Stimulated activated CD4-positive, alpha-beta T cell treated with anti-CD3 and anti-CD28 coated beads, Interleukin-15, amount 100 ng/mL, for 48 hours (primary cell): ENCODE results near the gene LUC7L2.
"Not testable (repeated sequence)": the region's sequence is repeated elsewhere in the genome, so short reads cannot be mapped to it uniquely, and the experiment has no call there.

Experiments
- DNase-seq, 2 donors: peaks; one replicate each; pipeline ENCODE4 v3.0.0-alpha.2; 2020; ENCODE audit warnings: low read depth in 2 of 2

LUC7L2 gene

GRCh38 chr7:139397192-139397591 is 37.5 kb downstream of the LUC7L2 start:
- no peak for DNase-seq

- DNase-seq: no peak
Measured at GRCh38 chr7:139403601-139404000, 43.9 kb downstream of the LUC7L2 start.

- no peak for DNase-seq
Measured at GRCh38 chr7:139407555-139407954, 47.9 kb downstream of the LUC7L2 start.

DNA sequence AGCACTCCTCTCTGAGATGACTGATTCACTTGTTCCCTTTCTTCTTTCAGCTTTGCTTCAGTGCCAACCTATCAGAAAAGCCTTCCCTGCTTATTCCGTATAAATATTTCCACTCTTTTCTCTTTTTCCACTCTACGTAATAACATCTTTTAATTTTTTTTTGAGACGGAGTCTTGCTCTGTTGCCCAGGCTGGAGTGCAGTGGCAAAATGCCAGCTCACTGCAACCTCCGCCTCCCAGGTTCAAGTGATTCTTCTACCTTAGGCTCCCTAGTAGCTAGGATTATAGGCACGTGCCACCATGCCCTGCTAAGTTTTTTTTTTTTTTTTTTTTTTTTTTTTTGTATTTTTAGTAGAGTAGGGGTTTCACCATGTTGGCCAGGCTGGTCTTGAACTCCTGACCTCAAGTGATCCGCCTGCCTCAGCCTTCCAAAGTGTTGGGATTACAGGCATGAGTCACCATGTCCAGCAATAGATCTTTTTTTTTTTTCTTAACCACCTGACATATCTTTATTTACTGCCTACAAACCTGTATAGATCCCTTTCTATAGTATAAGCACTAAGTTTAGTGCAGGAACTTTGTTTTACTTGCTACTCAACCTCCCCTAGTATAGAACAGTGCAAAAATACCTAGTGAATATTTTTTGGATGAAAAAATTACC is 55.2 kb downstream of the LUC7L2 start:
- not testable (repeated sequence) for DNase-seq

DNA sequence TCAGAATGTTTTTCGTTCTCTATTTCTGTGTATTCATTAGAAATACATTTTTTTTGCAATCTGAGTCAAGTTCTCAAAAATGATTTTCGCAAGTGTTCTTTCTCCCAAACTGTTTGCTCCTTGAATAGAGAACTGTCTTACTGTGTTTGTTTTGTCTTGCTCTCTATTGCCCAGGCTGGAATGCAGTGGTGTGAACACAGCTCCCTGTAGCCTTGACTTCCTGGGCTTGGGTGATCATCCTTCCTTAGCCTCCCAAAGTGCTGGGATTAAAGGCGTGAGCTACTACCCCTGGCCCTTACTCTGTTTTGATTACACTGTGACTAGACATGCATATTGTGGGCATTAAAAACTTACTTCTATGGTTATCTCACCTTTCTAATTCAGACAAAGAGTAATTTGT is 56.7 kb downstream of the LUC7L2 start:
- DNase-seq: no peak

GRCh38 chr7:139417478-139417877 is 57.8 kb downstream of the LUC7L2 start:
- no peak for DNase-seq

DNA sequence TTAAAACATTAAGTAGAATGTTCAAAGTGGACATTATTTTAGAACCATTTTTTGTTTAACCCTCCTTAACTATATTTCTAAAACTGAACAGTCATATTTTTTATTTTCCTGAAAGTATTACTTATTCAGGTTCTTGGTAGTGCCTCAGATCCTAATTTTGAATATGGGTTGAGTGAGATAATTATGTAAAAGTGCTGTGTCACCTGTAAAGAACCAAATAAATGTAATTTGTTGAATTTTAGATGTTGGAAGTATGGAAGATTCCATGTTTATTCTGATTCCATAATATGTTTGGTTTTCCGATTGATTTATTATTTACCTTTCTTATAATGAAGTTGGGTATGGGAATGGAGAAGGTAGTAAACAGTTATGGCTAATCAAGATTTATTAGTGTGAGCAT is 61.4 kb downstream of the LUC7L2 start:
- DNase-seq: no peak

DNA sequence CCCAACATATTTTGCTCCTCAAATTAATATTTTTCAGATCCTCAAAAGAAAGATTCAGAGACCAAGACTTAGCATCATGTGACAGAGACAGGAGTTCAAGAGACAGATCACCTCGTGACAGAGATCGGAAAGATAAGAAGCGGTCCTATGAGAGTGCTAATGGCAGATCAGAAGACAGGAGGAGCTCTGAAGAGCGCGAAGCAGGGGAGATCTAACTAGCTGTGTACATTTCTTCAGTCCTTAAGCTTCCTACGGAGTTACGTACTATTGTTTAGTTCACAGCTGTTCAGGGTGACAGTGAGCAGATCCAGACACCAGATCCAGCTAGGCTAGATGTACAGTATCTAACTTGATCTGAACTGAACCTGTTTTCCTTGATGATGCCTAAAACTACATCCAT is 62.4 kb downstream of the LUC7L2 start:
- no peak for DNase-seq

DNA sequence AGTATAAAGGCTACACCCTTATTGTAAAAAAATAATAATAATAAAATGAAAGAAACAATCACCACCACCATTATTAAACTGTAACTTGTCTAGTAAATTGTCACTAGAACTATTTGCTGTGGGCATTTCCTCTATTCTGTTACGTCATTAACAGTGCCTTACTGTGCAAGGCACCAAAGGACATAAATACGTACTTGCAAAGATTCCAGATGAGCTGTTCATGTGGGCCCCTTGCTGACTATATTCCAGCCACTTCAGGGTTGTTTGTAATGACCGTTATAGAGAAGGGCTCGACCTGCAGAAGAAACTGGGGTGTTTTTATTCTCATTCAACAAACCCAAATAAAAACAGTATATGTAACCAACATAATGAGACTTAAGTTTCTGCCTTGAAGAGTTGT is 63.4 kb downstream of the LUC7L2 start:
- no peak for DNase-seq

DNA sequence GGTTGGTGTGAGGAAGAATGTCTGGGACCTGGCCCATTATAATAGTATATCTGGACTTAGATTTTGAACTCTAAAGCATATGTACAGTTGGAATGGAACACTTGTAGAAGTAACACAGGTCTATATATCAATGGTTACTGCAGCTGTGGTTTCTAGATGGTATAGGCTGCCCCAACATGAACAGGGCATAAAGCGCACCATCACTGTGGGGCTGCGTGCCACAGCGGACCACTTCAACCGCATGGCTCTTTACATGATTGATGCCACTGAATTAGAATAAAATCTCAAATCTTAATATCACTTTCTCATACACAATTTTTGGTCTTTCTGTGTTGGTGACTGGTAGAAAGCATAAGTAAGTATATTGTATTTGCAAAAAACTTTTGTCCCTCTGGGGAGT is 64.3 kb downstream of the LUC7L2 start:
- DNase-seq: no peak

GRCh38 chr7:139425701-139426100 is 66.0 kb downstream of the LUC7L2 start:
- DNase-seq: not testable (repeated sequence)

DNA sequence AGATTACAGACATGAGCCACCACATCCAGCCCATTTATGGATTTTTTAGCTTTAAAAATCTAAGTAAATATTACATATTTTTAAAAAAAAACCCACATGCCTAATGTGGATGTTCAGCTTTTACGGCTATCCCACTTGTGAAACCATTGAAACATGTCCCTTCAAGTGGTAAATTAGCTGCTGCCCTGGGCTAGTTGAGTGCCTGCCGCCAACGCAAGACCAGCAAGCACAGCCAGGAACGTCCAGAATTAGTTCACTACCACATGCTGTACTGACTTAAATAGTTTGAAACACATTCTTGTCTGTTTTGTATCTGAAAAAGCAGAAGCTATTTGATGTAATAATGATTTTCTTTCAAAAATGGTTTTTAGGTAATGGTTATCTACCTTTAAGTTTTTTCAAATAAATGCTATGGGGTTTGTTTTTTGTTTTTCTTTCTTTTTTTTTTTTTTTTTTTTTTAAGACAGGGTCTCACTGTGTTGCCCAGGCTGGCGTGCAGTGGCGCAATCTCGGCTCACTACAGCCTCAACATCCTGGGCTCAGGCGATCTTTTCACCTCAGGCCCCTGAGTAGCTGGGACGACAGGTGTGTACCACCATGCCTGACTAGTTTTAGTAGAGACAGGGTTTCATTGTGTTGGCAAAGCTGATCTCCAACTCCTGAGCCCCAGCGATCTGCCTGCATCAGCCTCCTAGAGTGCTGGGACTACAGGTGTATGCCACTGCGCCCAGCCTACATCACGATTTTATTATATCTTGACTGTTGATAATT is 66.7 kb downstream of the LUC7L2 start:
- no peak for DNase-seq

DNA sequence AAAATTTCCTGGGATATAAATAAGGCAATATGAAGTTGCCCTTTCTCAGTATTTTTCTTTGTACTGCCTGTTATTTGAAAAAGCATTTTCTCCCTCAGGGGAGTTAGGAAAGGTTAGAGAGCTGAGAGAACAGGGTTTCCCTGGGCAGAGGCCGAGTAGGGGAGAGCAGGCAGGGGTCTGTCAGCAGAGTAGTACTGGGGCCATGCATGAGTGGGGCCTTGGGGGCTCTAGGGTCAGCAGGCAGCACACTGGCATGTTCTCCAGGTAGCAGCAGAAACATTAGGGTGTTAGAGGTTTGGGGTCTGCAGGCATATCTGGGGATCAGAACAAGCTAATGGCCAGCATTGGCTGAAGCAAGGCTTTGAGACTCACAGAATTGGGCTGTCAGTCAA is 67.3 kb downstream of the LUC7L2 start:
- no peak for DNase-seq

DNA sequence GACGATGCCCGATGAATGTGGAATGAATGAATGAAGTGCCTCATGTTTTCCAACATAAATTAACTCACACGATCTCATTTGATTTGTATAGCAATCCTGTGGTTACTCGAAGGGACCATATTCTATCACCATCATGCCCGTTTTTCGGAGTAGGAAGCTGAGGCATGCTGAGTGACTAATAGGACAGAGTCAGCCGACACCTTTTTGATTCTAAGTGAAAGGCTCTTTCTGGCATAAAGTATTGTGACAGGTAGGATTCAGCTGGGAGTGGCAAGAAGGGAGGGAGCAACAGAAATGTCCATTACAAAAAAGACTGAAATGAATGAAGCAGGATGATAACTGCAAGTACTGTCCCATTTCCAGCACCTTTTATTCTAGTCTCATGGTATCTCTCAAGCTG is 68.1 kb downstream of the LUC7L2 start:
- no peak for DNase-seq

GRCh38 chr7:139429735-139430134 is 70.0 kb downstream of the LUC7L2 start:
- not testable (repeated sequence) for DNase-seq

- no peak for DNase-seq
Measured at GRCh38 chr7:139430443-139430842, 70.7 kb downstream of the LUC7L2 start.

- DNase-seq: no peak
Measured at GRCh38 chr7:139431010-139431409, 71.3 kb downstream of the LUC7L2 start.

GRCh38 chr7:139431459-139431858 is 71.8 kb downstream of the LUC7L2 start:
- no peak for DNase-seq

- DNase-seq: no peak
Measured at GRCh38 chr7:139436806-139437205, 77.1 kb downstream of the LUC7L2 start.

- DNase-seq: no peak
Measured at GRCh38 chr7:139439375-139439774, 79.7 kb downstream of the LUC7L2 start.

DNA sequence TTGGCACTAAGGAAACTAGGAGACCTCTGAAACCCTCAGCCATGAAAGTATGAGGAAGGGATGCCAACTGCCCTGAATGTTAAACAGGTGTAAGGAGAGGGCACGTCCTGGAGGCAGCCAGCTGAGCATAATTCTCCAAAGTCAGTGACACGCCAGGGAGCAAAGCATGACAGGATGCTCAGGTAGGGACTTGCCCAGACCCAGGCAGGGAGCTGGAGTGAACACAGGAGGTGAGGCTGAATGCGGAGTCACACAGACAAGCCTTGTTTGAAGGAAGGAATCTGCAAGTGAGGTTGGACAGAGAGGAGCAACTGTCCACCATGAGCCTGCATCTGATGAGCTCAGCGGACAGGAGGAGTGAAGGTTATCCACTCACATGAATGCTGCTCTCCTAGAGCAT is 82.3 kb downstream of the LUC7L2 start:
- DNase-seq: no peak

GRCh38 chr7:139446051-139446890 is 86.6 kb downstream of the LUC7L2 start:
- DNase-seq: no peak

DNA sequence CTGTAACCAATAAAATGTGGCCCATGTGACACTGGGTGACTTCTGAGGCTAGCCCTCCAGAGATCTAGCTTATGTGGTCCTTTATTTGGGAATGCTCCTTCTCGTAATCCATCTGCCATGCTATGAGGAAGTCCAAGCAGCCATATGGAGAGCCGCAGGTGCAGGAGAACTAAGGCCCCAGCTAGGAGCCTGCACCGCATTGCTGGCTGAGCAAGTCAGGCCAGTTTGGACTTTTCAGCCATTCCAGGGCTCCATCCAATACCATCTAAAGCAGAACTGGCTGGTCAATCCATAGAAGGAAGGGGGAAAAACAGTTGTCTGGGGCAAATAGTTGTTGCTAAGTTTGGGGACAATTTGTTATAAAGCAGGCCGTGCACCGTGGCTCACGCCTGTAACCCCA is 91.2 kb downstream of the LUC7L2 start:
- no peak for DNase-seq
